NCI-H345 (cell line): ENCODE measurements around the gene ZNF480.
"Not testable (repeated sequence)": the region's sequence is repeated elsewhere in the genome, so short reads cannot be mapped to it uniquely, and the experiment has no call there.

Experiments
- DNase-seq: peaks from one replicate; lab custom pipeline; 2025; lab: John Stamatoyannopoulos, UW

Gene ZNF480

GRCh38 chr19:52336791-52337381 lies 39.9 kb downstream of the ZNF480 start:
- DNase-seq, result no peak

GRCh38 chr19:52339022-52339421 lies 42.1 kb downstream of the ZNF480 start:
- not testable (repeated sequence) for DNase-seq

- DNase-seq, result peak; percentile 52
Measured at GRCh38 chr19:52343548-52343947, 46.6 kb downstream of the ZNF480 start.

GRCh38 chr19:52345162-52345561 lies 48.2 kb downstream of the ZNF480 start:
- DNase-seq, result no peak

GRCh38 chr19:52351512-52351911 lies 54.5 kb downstream of the ZNF480 start:
- DNase-seq, result no peak

GRCh38 chr19:52366414-52366824 lies 69.5 kb downstream of the ZNF480 start:
- DNase-seq, result no peak

- DNase-seq, result peak; percentile 92
Measured at GRCh38 chr19:52369559-52370340, 72.8 kb downstream of the ZNF480 start, which contains the start of gene ZNF880. TSS of gene ZNF880 (plus strand) at chr19:52369923. CDS start at chr19:52369966, 43 bp downstream.

GRCh38 chr19:52370341-52370710 lies 73.4 kb downstream of the ZNF480 start:
- DNase-seq, result no peak
